ENCODE results near the gene ICOSLG.
"Not testable (repeated sequence)": the region's sequence is repeated elsewhere in the genome, so short reads cannot be mapped to it uniquely, and the experiment has no call there.

The ICOSLG gene

GRCh38 chr21:44227614-44228013 is 13.1 kb downstream of the ICOSLG start:
- in situ Hi-C loops (cut with MboI; ENCODE audit: low sequenced_read_pairs): not testable (repeated sequence)

GRCh38 chr21:44225605-44226004 is 15.1 kb downstream of the ICOSLG start:
- in situ Hi-C loops (cut with MboI; ENCODE audit: low sequenced_read_pairs): not testable (repeated sequence)

GRCh38 chr21:44223334-44223733 is 17.4 kb downstream of the ICOSLG start:
- in situ Hi-C loops (cut with MboI; ENCODE audit: low sequenced_read_pairs): not testable (repeated sequence)

DNA sequence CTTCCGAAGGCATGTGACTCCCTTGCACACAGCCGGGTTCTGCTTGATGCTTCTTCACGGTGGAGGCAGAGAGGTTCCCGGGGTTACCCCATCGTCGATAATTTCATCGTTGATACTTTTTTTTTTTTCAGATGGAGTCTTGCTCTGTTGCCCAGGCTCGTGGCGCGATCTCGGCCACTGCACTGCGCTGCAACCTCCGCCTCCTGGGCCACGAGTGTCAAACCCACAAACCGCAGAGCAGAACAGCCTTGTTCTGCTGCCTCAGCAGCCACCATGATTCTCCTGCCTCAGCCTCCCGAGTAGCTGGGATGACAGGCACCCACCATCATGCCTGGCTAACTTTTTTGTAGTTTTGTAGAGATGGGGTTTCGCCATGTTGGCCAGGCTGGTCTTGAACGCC is 20.1 kb downstream of the ICOSLG start:
- in situ Hi-C loops (cut with MboI; ENCODE audit: low sequenced_read_pairs): not testable (repeated sequence)

GRCh38 chr21:44218461-44218860 is 22.3 kb downstream of the ICOSLG start:
- in situ Hi-C loops (cut with MboI; ENCODE audit: low sequenced_read_pairs): not testable (repeated sequence)

DNA sequence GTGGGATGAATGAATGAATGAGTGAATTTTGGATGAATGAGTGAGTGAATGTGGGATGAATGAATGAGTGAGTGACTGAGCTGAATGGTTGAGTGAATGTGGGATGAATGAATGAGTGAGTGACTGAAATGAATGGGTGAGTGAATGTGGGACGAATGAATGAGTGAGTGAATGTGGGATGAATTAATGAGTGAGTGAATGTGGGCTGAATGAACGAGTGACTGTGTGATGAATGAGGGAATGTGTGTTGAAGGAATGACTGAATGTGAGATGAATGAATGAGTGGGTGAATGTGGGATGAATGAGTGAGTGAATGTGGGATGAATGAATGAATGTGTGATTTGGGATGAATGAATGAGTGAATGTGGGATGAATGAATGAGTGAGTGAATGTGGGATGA is 28.8 kb downstream of the ICOSLG start:
- in situ Hi-C loops (cut with MboI; ENCODE audit: low sequenced_read_pairs): not testable (repeated sequence)

- in situ Hi-C loops (cut with MboI; ENCODE audit: low sequenced_read_pairs): not testable (repeated sequence)
Measured at GRCh38 chr21:44211574-44211973, 29.2 kb downstream of the ICOSLG start.

DNA sequence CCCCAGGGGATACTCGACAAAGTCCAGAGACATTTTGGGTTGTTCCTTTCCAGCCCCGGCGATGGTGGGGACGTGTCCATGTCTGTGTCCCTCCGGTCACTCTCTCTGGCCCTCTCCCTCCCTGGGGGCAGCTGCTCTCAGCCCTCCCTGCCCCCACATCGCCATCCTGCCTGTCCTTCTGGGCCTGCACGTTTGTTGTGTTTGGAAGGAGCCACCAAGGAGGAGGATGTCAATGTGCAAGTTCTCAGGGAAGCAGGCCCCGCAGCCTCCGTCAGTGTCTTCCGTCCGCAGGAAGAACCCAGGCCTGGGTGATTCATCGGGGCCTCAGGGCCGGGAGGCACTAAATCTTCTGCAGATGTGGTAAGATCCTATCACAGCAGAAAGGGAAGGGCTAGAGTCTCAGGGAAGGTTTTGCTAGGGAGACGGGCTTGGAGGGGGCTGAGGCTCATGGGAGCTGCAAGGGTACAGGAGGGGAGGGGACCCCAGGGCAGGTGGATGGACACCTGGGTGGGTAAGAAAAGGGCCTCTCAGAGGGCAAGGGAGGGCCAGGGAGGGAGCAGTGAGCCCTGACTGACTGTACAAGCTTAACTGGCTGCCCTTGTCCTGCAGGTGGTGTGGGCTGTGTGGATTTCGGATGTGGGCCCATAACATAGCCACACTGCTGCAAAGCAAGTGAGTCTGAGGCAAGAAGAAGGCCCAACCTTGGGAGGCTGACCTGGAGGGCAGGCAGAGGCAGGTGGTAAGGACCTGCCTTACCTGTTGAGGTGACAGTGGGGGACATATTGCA is 32.7 kb downstream of the ICOSLG start:
- in situ Hi-C loops (cut with MboI; ENCODE audit: low sequenced_read_pairs): not testable (repeated sequence)

DNA sequence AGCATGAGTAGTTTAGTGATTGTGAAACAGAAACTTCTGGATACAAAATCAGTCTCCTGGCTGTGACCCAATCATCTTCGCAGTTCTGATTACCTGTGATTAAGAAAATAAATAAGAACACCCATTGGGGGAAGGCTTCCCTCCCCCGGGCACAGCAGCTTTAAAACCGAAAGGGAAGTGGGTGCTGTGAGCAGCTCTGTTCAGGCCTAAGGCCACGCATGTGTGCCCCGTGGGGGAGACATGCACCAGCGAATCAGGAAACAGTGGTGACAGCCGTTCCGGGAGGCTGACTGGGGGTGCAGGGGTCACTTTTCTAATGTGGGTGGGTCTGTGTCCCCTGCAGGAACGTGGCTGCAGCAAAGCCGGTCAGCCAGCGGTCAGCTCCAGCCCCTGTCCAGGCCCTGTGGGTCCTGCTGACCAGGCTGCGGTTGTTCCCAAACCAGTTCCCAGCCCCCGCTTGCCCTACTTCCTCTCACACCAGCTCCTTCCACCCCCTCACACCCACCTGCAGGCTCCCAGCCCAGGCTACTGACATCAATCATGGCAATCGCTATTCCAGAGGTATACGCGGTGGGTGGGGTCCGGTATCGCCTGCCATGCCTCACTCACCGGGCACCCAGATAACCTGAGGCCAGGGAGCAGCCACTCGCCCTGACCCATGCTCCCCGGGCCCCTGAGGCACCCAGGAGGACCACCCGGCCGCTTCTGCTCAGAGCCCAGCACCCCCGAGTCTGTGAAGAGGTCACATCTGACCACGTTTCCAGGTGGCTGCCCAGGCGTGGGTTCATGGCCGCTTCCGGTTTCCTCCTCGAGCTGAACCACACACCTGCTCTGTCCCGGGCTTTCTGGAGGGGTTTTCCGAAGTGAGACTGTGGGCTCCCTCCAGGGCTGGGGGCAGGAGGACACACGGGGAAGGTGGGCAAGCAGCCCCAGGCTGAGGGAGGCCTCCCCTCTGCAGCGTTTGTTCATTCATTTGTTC is 33.8 kb downstream of the ICOSLG start:
- in situ Hi-C loops (cut with MboI; ENCODE audit: low sequenced_read_pairs): not testable (repeated sequence)

GRCh38 chr21:44206187-44206586 is 34.6 kb downstream of the ICOSLG start:
- in situ Hi-C loops (cut with MboI; ENCODE audit: low sequenced_read_pairs): not testable (repeated sequence)

- in situ Hi-C loops (cut with MboI; ENCODE audit: low sequenced_read_pairs): not testable (repeated sequence)
Measured at GRCh38 chr21:44202590-44203299, 38.0 kb downstream of the ICOSLG start.

- in situ Hi-C loops (cut with MboI; ENCODE audit: low sequenced_read_pairs): not testable (repeated sequence)
Measured at GRCh38 chr21:44199997-44200396, 40.7 kb downstream of the ICOSLG start.

- in situ Hi-C loops (cut with MboI; ENCODE audit: low sequenced_read_pairs): no loop called here
Measured at GRCh38 chr21:44199448-44199847, 41.3 kb downstream of the ICOSLG start.

- in situ Hi-C loops (cut with MboI; ENCODE audit: low sequenced_read_pairs): not testable (repeated sequence)
Measured at GRCh38 chr21:44197156-44197516, 43.6 kb downstream of the ICOSLG start.

DNA sequence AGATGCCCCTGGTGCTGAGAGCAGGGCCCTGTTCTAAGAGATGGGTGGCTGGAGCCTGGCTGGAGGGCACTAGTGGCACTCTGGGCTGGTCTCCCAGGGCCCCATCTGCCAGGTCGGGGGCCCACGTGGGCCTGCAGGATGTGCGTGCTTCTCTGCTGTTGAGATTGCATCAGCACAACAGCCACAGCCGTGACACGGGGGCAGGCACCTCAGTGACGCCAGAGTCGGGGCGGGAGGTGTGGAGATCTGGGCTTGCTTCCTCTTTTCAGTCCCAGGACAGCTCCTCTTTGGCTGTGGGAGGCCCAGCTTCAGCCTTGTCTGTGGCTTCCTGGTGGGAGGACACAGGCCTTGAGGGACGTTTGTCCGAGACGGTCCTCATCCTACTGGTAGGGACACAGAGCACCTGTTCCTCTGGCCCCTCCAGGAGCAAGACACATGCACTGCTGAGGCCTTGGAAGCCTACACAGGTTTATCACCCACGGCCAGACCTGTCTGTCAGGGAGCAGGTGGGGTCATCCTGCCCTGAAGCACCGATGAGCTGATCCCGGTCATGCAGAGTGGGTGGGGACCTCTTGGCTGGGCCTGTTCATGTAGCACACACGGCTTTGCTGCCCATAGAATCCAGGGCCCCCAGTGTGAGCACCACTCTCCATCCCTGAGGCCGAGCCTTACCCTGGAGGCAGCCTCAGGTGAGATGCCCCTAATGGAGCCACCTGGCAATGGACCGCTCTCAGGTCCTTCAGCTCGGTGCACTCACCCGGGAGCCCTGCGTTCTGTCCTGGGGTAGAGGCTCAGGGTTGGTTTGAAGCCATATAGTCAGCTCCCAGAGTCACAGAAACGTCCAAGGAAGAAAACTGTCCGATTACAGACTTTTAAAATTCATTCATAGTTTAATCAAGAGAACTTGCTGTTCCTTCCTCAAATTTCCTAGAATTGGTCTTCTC is 44.3 kb downstream of the ICOSLG start:
- in situ Hi-C loops (cut with MboI; ENCODE audit: low sequenced_read_pairs): not testable (repeated sequence)

- in situ Hi-C loops (cut with MboI; ENCODE audit: low sequenced_read_pairs): not testable (repeated sequence)
Measured at GRCh38 chr21:44194888-44195287, 45.9 kb downstream of the ICOSLG start.

- in situ Hi-C loops (cut with MboI; ENCODE audit: low sequenced_read_pairs): not testable (repeated sequence)
Measured at GRCh38 chr21:44194451-44194850, 46.3 kb downstream of the ICOSLG start.

DNA sequence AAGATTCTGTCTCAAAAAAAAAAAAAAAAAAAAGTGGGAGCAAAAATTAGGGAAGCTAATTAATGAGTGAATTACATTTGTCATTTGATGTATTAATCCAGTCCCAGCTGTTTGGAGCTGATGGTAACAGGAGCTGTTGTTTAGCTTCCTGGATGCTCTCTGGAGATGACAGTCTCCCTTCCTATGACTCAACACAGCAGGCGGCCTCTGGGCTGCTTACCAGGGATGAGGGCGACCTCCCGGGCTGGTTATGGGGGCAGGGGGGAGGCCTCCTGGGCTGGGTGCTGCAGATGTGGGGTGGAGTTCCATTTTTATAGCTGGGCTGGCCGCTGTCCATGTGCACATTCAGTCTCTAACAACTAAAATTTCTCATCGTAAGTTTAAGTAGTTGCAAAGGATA is 47.6 kb downstream of the ICOSLG start:
- in situ Hi-C loops (cut with MboI; ENCODE audit: low sequenced_read_pairs): not testable (repeated sequence)

GRCh38 chr21:44190349-44191271 is 50.1 kb downstream of the ICOSLG start:
- in situ Hi-C loops (cut with MboI; ENCODE audit: low sequenced_read_pairs): not testable (repeated sequence)
